Embryonic facial prominence (tissue), 1 donor: ENCODE results near the gene IL18RAP.

ENCODE experiments used
- DNase-seq: peaks from one replicate; pipeline ENCODE4 v3.0.0-alpha.2; 2016; ENCODE audit errors: extremely low spot score

IL18RAP gene

DNA sequence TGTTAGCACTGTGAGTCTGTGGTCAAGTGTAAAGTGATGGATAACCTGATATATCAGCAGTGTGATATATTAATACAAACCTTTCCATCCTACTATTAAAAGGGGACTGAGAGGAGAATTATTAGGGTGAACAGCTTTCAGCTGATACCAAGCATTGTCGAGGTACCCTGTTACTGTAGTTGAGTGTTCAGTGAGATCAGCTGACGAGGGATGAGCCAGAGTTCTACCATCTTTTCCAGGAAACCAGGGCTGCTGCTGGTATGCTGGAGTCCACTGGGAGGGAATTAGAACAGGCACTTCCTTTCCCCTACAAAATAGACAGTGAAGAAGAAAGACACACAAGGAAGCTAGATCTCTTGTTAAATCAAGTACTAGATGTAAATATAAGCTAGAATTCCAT, 408 bp downstream of the IL18RAP start:
- DNase-seq = no peak

DNA sequence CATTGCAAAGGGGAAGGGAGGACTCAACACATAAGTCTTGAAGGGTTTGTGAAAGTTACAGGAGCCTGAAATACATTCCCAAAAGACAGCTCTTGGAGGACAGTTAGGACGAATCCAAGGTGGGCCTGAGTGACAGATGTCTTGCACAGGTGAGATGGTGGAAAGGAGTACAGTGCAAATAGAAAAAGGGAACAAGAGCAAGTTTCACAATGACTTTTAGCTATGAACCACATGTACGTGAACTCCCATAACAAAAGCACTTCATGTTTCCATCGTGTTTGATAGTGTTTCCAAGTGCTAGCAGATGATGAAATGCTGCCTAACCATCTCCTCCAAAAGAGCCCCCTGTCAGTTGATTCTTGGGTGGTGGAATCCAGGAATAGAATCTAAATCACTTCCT, 1.8 kb downstream of the IL18RAP start:
- no peak for DNase-seq

DNA sequence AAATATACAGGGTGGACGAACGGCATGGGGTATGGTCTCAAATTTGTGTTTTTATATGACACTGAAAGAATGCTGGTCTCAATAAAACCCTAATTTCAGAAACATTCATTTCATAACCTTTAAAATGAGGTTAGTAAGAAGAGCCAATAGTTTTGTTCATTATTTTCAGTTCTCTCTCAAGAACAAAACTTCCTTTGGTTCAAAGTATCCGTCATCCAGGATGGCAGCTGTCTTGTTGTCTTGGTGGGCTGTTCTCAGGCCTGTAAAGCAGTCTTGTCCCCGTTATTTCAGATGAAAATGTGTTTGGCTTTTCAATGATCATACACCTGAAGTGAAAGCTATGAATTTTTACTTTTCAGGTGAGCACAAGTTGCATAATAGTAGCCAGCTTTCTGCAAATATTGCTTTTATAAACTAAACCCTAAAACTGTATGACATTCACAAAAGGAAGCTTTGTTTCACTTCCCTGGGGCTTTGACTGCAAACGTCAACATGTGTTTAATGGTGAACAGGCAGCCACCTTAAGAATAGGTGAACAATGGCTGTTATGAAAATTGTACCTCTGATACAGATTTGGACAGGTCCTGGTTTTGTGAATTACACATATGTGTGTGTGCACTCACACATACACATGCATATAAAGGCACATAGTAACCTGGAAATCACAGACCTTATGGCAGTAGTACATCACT, 2.6 kb downstream of the IL18RAP start:
- DNase-seq = no peak

DNA sequence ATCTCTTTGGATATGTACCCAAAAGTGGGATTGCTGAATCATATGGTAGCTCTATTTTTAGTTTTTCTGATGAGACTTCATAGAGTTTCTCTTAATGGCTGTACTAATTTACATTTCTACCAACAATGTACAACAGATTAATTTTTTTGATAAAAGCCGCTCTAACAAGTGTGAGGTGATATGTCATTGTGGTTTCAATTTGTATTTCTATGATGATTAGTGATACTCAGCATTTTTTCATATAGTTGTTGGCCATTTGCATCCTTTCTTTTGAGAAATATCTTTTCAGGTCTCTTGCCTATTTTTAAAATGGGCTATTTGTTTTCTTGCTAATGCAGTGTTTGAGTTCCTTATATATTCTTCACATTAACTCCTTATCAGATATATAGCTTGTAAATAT, 4.3 kb downstream of the IL18RAP start:
- no peak for DNase-seq

DNA sequence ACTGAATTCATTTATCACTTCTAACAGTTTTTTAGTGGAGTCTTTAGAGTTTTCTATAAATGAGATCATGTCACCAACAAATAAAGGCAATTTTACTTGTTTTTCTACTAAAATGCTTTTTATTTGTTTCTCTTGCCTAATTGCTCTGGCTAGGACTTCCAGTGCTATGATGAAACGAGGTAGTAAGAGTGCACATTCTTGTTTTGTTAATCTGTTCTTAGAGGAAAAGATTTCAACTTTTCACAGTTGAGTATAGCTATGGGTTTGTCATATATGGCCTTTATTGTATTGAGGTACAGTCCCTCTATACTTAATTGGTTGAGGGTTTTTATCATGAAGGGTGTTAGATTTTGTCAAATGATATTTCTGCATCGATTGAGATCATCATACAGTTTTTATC, 5.6 kb downstream of the IL18RAP start:
- DNase-seq = no peak

DNA sequence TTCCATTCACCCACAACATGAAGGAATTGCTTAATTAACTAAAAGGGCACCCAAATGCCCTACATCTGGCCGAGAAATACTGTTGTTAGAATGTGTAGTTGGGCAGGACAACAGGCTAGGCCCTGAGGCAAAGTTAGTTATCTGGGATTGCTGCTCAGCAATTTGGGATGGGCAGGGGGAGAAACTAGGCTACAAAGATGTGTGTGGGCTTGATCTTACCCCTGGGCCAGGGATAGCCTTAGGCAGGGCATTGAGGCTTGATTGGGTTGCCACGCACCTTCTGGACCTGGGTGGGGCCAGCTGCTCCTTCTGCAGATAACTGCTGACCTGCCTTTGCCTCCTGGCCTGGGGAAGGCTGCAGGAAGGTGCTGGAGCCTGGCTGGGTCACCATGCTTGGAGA, 9.4 kb downstream of the IL18RAP start:
- no peak for DNase-seq

DNA sequence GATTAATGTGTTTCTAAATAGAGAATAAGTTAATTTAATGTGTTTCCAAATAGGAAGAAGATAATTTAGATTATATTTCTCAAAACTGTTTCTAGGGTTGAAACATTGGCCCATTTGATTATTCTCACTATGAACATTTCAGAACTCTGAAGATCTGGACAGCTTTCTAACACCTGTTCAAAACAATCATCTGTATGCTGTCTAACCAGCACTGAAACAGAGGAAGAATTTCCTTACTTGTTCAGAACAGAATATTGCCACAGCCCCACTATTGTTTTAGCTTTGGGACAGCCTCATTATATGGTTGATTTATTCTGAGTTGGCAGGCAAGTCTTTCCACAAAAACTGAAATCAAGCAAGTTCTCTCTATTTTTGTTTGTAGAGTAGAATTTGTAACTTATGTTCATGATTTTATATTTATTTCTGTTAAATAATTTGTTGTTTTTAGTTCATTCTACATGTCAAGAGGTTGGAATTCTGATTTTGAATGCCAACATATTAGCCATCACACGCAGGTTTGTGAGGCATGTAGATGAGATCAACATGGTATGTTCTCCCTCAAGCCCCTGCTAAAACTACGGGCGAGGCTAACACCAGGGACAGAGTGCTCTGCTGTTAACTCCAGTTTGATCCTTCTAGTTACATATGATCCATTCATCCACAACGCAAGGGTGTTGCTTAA, 11.2 kb downstream of the IL18RAP start:
- DNase-seq = no peak

DNA sequence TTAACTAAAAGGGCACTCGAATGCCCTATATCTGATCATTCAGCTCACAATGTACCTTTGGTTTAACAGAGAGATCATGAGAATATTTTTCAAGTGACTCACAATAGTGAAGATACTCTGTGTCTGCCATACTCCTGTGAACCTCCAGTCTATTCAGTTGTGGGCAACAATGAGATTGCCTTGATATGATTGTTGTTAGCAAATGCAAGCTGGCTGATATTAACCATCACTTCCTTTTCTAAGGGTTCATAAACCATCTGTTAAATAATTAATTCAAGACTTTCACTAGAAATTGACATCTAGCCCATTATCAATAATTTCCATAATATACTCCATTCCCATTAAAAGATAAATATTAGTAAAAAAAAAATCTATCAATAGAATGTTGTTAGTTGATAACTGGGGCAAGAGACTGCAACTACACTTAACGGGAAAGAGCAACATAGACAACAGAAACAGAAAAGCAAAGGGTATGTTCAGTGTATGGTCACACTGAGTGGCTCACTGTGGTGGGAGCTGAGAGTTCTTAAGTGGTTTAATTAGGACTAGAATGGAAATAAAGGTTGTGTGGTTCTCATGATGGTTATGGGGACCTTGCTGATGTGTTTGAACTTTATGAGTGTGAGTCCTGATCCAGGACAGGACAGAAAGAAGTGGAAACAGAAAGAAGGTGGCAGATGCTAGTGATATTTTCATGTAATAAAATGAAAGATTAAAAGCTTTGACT, 11.9 kb downstream of the IL18RAP start:
- no peak for DNase-seq

DNA sequence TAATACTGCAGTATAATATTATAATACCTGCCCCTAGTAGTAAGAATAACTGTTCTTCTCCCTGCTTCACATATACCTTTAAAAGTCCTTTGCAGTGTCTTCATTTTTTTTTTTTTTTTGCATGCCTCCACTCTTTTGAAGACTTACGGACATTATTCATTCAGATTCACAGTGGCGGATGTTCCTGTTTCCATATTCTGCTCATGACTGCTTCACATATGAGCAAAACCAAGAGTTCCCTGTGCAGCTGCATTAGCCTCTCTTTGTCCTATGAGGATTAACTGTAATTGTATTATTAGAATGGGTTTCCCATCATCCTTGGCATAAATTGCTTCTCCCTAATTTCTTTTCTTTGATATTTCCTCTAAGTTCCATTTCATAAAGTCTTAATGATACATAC, 12.8 kb downstream of the IL18RAP start:
- DNase-seq = no peak

DNA sequence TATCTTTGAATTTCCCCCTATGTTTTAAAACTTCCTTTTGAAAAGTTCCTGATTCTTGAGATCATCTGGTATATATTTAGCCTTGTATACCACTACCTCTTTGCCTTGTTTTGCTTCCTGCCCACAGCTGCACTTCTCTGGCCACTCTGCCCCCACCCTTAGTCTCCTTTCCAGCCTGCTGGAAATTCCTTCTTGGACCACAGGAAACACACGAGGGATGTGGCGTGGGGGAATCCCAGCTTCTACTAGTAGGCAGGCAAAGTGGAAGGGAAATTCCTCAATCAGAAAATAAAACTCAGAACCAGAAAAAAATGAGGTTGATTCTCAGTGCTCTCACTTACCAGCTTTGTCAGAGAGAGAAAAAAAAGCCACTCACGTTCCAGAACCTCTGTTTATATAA, 13.4 kb downstream of the IL18RAP start:
- no peak for DNase-seq

DNA sequence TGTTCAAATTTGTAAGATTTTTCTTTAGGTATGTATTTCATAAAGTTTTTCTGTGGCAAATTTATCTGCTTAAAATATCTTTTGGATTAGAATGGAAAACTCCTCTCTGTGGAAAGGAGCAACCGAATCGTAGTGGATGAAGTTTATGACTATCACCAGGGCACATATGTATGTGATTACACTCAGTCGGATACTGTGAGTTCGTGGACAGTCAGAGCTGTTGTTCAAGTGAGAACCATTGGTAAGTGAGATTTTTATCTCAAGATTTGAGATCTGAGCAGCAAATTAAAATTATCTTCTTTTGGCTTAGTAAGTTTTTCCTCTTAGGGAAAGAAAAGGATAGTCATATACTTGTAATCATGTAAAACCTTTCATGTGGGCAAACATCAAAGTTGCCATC, 14.2 kb downstream of the IL18RAP start:
- DNase-seq = no peak

DNA sequence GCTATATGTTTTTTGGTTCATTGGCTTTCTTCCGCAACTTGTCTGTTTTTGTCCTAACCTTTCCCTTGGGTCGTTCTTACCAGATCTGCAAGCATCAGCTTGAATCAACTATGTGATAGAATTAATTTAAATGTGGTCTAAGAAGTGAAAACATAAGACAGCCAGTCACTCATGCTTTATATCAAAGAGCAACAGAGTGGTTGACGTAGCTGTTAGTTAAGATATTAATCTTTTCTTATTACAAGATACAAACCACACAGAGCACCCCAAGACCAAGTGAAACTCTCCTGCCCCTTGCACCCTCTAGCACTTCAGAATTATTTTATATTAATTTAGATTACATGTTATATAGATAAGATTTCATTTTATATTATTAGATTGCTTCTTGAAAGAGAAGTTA, 15.2 kb downstream of the IL18RAP start:
- no peak for DNase-seq

DNA sequence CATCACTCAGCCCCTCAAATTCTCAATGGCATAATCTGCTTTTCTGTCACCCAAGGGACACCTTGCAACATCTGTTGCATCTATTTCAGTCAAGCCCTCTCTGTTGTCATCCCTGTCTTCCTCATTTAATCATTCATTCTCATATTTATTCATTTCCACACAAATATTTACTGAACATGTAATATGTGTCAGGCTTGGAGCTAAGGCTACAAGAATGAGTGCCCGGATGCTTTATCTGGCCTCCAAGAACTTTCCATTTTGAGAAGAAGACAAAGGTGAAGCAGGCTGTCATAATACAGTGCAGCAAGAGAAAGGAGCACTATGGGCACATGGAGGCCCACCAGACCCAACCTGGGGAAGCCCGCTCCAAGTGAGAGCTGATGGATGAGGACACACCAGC, 15.6 kb downstream of the IL18RAP start:
- no peak for DNase-seq

DNA sequence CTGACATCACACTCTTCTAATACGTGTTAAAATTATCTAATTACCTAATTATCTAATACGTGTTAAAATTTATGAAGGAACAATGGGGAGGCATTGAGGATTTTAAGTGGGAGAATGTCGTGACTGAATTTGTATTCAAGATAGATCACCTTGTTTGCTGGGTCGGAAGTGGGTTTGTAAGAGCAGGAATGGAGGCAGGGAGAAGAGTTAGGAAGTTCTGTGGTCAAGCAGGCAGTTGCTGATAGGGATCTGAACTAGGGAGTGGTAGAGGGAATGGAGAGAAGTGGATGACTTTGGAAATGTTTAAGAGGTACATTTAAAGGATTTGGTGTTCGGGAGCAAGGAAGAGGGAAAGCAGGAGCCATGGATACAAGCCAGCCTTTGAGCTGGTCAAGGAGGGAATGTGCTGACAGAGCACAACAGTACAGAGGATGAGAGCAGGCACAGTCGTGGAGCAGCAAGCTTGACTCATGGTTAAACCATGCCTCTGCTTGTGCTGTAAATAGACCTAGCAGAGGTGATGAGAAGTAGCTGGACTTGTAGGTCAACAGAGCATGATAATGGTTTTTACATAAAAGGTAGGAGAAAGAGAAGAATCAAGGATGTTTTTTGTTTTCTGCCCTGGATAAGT, 16.2 kb downstream of the IL18RAP start:
- no peak for DNase-seq

DNA sequence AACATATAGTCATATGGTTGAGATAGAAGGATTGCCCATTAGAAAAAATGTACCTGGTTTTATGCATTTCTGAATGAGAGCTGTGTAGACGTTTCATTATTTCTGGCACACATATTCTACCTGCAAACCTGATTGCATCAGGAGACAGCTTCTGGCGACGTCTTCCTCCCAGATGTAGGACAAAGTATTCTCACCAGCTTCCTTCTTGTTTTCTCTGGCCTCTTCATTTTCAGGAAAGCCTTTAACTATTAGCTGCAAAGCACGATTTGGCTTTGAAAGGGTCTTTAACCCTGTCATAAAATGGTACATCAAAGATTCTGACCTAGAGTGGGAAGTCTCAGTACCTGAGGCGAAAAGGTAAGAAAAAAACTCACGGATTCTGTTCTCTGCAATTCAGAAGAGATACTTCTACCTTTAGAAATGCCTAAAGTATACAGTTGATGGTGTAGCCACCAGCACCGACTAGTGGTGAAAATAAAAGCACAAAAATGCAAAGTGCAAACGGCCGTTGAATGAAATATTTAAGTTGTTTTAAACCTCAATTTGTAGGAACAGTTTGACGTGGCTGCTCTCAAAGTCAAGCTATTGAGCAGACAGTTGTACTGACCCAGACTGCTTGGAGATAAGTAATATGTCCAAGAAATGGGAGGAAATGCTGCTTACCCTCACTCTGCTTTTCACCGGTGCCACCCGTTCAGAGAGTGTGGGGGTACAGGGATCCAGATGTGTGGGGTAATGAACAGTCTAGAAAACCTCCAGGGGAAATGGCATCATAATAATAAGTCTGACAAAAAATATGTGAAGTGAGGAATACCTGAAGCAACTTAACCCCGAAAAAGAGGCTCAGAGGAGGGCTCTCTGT, 20.2 kb downstream of the IL18RAP start:
- no peak for DNase-seq

DNA sequence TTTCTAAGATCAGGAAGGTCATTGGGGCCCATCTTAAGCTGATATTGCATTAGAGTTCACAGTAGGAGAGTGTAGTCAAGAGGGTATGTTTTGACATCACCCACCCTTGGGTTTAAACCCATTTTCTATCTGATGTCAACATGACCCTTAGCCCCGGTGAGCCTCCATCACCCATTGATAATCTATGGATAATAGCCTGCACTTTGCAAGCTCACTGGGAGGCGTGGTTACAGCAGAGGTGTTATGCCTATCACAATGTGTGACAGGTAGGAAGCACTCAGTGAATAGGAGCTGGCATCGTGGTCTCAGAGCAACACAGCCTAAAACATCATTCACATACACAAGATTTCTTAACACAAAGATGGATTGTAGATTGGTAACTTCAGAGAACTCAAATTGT, 21.3 kb downstream of the IL18RAP start:
- no peak for DNase-seq

DNA sequence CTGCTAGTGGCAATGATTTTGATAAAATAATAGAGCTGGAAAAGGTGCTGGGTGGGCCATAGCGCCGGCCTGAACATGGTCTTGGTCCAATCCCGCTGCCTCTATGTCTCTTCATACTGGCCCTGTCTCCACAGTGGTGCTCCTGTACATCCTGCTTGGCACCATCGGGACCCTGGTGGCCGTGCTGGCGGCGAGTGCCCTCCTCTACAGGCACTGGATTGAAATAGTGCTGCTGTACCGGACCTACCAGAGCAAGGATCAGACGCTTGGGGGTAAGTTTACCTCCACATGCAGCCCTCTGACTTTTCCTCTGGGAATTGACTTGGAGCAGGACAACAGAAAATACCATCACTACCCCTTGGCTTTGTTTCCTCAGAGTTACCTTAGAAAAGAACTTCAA, 24.0 kb downstream of the IL18RAP start:
- DNase-seq = no peak

DNA sequence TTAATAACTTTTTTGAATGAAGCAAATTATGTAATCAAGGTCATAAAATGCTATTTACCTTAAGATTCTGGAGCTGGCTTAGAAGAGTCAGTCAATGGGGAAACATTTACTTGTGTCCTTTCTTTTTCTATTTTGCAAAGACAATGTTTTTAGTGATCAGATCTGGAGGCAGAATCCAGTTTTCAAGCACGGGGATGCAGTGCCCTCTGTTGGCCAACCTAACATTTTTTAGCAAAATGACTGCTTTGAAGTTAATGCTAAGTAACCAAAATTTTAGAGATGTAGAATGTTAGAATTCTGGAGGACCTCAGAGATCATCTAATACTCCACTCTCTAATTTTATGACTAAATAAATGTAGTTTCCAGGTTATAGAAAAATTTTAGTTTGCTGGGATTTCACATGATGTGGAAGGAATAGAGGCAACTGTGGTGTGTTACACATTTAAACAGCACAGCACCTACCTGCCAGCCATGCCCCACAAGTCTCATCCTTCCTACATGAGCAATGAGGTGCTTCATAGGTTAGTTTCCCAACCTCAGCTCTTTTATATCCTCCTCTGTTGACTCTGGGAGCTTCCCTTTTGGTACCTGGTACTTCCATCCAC, 26.5 kb downstream of the IL18RAP start:
- DNase-seq = peak; percentile 21

DNA sequence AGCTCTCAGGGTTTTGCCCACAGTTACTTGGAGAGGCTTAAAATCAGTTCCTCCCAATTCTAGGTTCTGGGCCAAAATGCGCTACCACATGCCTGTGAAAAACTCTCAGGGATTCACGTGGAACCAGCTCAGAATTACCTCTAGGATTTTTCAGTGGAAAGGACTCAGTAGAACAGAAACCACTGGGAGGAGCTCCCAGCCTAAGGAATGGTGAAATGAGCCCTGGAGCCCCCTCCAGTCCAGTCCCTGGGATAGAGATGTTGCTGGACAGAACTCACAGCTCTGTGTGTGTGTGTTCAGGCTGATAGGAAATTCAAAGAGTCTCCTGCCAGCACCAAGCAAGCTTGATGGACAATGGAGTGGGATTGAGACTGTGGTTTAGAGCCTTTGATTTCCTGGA, 29.0 kb downstream of the IL18RAP start:
- no peak for DNase-seq

DNA sequence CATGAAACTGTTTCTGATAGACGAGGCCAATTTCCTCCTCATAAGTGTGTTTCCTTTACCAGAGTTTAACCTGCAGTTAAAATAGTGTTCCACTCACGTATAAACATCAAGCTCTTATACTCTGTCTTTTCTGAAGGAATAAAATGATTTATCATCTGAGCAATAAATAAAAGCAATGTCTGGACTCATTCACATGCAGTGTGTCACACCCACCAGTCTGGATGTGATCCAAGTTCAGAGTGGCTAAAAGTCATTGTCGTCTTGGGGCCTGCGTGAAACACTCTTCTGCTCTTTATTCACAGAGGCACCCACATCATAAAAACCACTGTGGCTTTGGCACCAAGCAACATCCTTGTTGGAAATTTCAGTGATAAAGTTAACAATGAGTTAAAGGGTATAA, 30.5 kb downstream of the IL18RAP start:
- DNase-seq = no peak

DNA sequence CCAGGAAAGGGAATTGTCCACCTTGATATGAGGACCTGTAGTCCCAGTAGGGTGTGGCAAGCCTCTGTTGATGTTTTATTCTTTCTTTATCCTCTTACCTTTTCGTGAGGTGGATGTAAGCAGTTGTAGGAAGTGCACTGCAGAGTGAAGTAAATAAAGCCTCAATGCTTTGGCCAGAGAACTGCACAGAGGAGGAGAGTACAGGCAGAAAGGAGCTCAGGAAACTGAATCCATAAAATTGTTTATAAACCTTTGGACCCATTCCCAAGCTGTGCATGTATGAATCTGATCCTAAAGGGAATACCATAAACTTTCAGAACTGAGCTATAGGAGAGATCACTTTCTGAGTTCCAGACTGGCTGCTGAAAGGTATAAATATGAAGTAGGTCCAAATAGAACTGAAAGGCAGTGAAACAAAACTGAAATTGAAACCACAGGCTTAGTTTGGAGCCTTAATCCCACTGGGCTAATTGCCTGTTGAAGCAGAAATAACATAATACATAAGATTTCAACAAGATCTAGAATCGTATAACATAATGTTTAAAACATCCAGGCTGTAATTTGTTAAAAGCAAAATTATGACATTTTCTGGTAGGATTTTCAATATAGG, 32.2 kb downstream of the IL18RAP start:
- no peak for DNase-seq
